Hippocampal formation (tissue), 2 donors: Measurements from ENCODE around the gene CYB561.

Source experiments
- DNase-seq, 2 donors: peaks; one replicate each; lab custom pipeline; 2025; lab: John Stamatoyannopoulos, UW

CYB561 gene

DNA sequence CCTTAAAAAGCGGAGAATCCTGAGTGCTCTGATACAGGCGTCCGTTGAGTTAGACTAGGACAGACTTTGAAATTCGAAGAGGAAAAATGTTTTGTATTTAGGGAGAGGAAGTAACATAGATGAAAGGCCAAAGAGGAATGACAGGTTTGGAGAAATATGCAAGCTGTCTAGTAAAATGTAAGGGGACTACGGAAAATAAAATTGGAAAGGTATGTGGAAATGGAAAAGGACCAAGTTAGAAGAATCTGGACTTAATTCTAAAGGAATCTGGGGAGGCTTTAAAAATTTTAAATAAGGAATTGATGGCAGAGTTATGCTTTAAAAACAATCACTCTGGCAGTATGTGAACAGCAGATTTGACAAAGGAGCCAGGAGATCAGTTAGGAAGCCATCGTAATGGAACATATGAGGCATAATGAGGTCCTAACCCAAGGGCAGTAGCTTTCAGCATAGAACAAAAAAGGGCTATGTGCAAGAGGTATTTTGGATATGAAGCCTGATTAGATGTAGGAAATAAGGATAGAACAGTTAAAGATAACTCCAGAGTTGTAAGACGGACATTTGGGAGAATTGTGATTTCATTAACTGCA is 38.3 kb downstream of the CYB561 start:
- DNase-seq, result no peak

DNA sequence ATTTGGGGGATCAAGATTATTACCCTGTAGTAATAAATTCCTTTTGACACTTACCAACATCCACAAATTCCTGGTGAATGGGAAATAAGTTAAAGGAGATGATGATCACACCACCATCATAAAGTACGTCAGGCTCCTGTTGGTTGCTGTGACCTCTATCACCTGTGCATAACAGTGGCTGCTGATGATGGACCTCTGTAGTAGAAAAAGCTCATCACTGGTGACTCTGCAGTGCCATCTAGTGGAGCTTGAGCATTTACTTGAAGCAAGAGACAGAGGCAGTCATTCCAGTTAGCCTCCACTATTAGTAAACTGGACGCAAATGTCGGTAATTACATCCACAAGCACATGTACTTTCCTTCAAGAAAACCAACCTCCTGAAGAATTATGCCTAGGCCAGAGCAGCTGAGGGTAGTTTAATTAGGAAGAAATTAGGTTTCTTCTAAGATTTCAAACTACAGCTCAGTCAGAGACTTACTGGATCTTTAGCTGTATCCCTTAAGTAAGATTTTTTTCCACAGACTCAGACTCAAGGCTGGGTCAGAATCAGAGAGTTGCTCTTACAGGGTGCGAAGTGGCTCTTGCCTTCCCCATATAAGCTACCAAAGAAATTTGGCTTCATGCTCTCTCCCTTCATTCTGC is 39.3 kb downstream of the CYB561 start:
- peak; percentile 59 to 85 for DNase-seq

DNA sequence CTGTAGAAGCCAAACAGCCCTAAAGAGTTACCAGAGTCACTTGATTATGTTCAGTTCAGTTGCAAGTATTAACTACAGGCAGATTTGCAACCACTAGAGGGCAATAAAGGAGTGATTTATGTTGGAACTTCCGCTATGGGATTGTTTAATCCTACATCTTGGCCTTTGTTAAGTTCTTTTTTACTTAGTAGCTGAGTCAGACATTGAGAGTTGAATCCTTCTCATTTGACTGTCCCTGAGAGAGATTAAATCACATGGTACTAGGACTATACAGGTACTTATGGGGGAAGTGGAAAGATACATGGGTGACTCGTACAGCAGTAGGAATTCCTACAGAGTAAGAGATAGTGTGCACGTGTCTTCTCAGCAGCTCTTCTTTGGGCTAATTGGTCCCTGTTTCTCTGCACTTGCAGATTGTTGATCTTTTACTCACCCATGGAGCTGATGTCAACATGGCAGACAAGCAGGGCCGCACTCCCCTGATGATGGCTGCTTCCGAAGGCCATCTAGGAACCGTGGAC is 40.3 kb downstream of the CYB561 start:
- DNase-seq, result peak in 1 of 2 donors; percentile 61

DNA sequence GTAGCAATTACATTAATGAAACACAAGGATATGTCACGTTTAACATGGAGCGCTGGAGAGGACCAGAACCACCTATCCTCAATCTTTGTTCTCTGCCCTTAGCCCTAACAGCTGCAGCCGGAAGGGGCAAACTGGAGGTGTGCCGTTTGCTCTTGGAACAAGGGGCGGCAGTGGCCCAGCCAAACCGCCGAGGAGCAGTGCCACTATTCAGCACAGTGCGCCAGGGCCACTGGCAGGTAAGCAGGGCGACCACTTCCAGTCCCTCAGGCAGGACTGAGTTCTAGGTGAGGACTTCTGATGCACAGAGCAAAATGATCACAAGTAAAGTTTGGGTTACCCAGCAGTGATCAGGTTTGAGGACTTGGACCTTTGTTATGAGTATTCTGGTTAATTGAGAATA is 41.1 kb downstream of the CYB561 start:
- DNase-seq, result no peak

GRCh38 chr17:63402431-63403212 is 43.5 kb downstream of the CYB561 start:
- DNase-seq, result no peak

- DNase-seq, result no peak
Observed at GRCh38 chr17:63399856-63400255, 46.2 kb downstream of the CYB561 start.

- no peak for DNase-seq
Observed at GRCh38 chr17:63399316-63399715, 46.8 kb downstream of the CYB561 start.

DNA sequence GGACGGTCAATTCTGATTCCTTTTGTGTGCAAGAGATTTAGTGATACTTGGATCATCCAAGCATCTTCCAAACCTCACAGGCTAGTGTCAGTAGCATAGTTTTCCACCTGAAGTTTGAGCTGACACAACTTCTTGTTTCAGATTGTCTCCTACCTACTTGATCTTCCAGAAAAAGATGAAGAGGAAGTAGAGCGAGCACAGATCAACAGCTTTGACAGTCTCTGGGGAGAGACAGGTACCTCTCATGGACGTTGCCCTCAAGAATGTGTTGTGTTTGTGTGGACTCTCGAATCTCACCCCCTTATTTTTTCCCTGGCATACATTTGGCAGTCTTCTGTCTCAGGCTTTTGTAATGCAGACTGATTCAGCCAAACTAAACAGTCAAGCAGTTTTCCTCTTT is 47.4 kb downstream of the CYB561 start:
- no peak for DNase-seq

DNA sequence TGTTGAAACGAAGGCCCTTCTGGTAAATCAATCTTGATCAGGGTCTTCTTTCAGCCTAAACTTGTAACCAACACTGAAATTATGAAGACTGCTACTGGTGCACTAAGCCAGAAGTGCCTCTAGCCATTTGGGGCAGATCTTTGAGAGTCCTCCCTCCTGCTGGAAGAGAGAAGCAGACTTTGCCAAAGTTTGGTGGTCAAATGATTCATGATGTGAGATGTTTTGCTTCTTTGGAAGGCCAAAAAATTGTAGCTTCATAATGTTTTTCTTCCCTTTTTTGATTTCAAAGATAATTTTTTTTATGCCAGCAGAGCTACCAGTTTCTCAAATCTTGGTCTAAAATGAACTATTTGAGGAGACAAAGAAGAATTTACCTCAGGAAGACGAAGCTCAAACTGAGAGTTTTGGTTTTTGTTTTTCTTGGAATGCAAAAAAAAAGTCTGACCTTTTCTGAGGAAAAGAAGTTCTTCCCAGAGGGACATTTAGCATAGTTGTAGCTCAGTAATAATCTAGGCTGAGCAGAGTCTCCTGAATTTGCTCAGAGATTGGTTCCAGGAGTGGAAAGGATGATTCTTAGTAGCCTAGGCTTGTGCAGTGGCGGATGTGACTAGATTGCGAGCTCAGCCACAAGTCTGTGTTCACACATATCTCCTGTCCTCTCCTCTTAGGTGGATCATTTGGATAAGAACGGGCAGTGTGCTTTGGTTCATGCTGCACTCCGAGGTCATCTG is 50.9 kb downstream of the CYB561 start:
- DNase-seq, result no peak

- DNase-seq, result no peak
Observed at GRCh38 chr17:63390090-63390489, 56.0 kb downstream of the CYB561 start.

- DNase-seq, result no peak
Observed at GRCh38 chr17:63387656-63388340, 58.3 kb downstream of the CYB561 start.

GRCh38 chr17:63382826-63383225 is 63.3 kb downstream of the CYB561 start:
- peak in 1 of 2 donors; percentile 19 for DNase-seq
